Measurements from ENCODE around the gene CBY1.

DNA sequence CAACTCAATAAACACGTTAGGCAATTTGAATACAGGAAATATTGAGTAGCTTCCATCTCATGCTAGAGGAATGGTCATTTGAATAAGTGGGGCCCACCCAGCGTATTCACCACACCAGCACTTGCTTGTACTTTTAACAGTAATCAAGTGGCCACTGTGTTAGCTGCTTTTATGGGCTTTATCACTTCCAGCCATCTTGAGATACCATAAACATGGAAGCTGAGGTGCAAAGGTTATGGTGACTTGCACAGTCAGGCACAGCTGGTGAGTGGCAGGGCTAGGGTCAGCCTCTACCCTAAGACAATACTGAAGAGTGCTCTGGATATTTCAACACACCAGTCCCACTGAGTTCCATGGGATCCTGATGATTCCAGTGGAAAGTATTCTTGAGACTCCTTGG, 37.6 kb downstream of the CBY1 start:
- TF ChIP-seq POLR2A (IDR thresholded peaks at IDR 0.05; ENCODE audit: low read length) = no peak
- no peak for TF ChIP-seq GATA1 (IDR thresholded peaks at IDR 0.05; ENCODE audit: low read depth, low read length)

Data from erythroblast (primary cell).